ENCODE data around the gene TRIM3.

GRCh38 chr11:6427516-6427915 lies 46.2 kb downstream of the TRIM3 start:
- TF ChIP-seq CTCF (IDR thresholded peaks at IDR 0.05; ENCODE audit: low read length) (no peak), EZH2 (IDR thresholded peaks at IDR 0.05; ENCODE audit: borderline replicate concordance, low read length) (no peak)

Data from OCI-LY1 (cell line).